Measurements from ENCODE around the gene PTGDR. TPM values are rescaled to one million over a fixed set of nuclear protein-coding genes. Genes with fewer than 3 reads are reported as not detected.

The PTGDR gene
- total RNA-seq, 1 donor from 2014 or later = 0.23 TPM

DNA sequence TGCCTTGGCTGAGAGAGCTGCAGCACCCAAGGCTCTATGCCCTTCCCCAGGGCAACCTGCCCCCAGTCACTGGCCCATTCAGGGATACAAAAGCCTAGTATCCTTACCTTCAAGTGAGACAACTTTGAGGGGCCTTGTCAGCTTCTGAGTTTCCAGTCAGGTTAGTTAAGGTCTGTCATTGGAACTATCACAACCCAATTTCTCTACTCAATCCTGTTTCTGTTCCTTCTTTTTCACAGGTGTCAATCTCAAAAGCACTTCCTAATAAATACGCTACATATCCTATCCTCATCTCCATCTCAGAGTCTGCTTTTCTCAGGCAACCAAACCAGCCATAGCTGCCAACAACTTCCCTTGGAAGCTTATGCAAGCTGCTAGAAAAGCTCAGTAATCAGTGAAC is 4.9 kb upstream of the PTGDR start:
- Mint-ChIP-seq H3K27me3 (ENCODE audit: unreplicated experiment) (peaks cover 7% of the 10 kb centered on the region), H3K27ac (ENCODE audit: unreplicated experiment) (no peak overlapping the region)

GRCh38 chr14:52263190-52263589 is 4.3 kb upstream of the PTGDR start:
- Mint-ChIP-seq H3K4me1 (ENCODE audit: unreplicated experiment) (peaks cover 40% of the 10 kb centered on the region), H3K27me3 (ENCODE audit: unreplicated experiment) (peaks cover 9% of the 10 kb centered on the region), H3K4me3 (ENCODE audit: unreplicated experiment) (no peak overlapping the region), H3K27ac (ENCODE audit: unreplicated experiment) (no peak overlapping the region), H3K9me3 (ENCODE audit: unreplicated experiment) (no peaks in the 10 kb centered on the region), H3K36me3 (ENCODE audit: low read depth, unreplicated experiment) (no peaks in the 10 kb centered on the region)
- TF ChIP-seq, protein P1, sequence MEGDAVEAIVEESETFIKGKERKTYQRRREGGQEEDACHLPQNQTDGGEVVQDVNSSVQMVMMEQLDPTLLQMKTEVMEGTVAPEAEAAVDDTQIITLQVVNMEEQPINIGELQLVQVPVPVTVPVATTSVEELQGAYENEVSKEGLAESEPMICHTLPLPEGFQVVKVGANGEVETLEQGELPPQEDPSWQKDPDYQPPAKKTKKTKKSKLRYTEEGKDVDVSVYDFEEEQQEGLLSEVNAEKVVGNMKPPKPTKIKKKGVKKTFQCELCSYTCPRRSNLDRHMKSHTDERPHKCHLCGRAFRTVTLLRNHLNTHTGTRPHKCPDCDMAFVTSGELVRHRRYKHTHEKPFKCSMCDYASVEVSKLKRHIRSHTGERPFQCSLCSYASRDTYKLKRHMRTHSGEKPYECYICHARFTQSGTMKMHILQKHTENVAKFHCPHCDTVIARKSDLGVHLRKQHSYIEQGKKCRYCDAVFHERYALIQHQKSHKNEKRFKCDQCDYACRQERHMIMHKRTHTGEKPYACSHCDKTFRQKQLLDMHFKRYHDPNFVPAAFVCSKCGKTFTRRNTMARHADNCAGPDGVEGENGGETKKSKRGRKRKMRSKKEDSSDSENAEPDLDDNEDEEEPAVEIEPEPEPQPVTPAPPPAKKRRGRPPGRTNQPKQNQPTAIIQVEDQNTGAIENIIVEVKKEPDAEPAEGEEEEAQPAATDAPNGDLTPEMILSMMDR (IDR thresholded peaks at IDR 0.05; ENCODE audit: unreplicated experiment) = no peak
- DNase-seq (ENCODE audit: low spot score) = no peak

More for the DNA sequence above, 4.9 kb upstream of the PTGDR start:
- peaks cover 36% of the 10 kb centered on the region for H3K4me1 Mint-ChIP-seq (ENCODE audit: unreplicated experiment)
- TF ChIP-seq, protein P1 (IDR thresholded peaks at IDR 0.05; ENCODE audit: unreplicated experiment) = no peak
- H3K9me3 Mint-ChIP-seq (ENCODE audit: unreplicated experiment) = no peaks in the 10 kb centered on the region
- no peaks in the 10 kb centered on the region for H3K36me3 Mint-ChIP-seq (ENCODE audit: low read depth, unreplicated experiment)
- no peak for DNase-seq (ENCODE audit: low spot score)
- no peak overlapping the region for H3K4me3 Mint-ChIP-seq (ENCODE audit: unreplicated experiment)

DNA sequence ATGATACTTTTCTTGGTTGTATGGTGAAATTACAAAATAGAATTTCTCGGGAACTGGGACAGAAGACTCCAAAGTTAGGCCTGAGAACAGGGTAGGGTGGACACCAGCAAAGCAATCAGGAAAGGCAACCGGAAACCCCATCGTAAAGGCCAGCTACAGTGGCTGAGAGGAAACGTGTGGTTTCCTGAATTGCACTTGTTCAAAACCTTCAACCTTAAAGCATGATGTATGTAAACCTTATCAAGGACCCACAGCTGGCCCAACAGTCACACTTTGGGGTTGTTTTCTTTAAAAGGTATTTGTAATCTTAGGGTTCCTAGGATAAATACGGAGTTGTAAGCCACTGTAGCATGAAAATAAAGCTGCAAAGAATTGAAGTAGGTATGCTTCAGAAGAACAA is 2.2 kb upstream of the PTGDR start:
- DNase-seq (ENCODE audit: low spot score) = peak; percentile 18

DNA sequence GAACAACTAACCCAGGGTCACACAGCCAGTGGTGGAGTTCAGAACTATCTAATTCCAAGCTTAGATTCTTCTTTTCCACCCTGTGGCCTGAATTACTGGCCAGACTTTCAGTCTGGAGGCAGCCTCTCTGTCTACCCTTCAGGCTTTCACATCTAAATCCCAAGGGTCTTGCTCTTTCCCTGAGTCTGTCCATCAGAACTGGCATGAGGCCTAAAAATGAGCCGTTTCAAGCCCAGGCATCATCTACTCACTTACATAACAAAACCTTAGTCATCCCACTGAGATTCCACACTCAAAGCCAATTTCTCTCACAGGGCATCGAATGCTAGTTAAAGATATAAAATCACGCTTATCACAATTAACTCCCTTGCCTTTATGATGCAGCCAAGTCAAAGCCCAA is 1.3 kb upstream of the PTGDR start:
- H3K9me3 Mint-ChIP-seq (ENCODE audit: unreplicated experiment) = no peaks in the 10 kb centered on the region
- no peaks in the 10 kb centered on the region for H3K36me3 Mint-ChIP-seq (ENCODE audit: low read depth, unreplicated experiment)
- peak overlapping the region; percentile 43 for H3K4me3 Mint-ChIP-seq (ENCODE audit: unreplicated experiment)
- H3K27me3 Mint-ChIP-seq (ENCODE audit: unreplicated experiment) = peaks cover 20% of the 10 kb centered on the region
- no peak overlapping the region for H3K27ac Mint-ChIP-seq (ENCODE audit: unreplicated experiment)
- TF ChIP-seq, protein P1 (IDR thresholded peaks at IDR 0.05; ENCODE audit: unreplicated experiment) = no peak
- peaks cover 48% of the 10 kb centered on the region for H3K4me1 Mint-ChIP-seq (ENCODE audit: unreplicated experiment)
- DNase-seq (ENCODE audit: low spot score) = no peak

More for the DNA sequence above, 2.2 kb upstream of the PTGDR start:
- no peak overlapping the region for H3K4me3 Mint-ChIP-seq (ENCODE audit: unreplicated experiment)
- no peak overlapping the region for H3K27ac Mint-ChIP-seq (ENCODE audit: unreplicated experiment)
- no peaks in the 10 kb centered on the region for H3K36me3 Mint-ChIP-seq (ENCODE audit: low read depth, unreplicated experiment)
- peaks cover 48% of the 10 kb centered on the region for H3K4me1 Mint-ChIP-seq (ENCODE audit: unreplicated experiment)
- no peaks in the 10 kb centered on the region for H3K9me3 Mint-ChIP-seq (ENCODE audit: unreplicated experiment)
- peaks cover 20% of the 10 kb centered on the region for H3K27me3 Mint-ChIP-seq (ENCODE audit: unreplicated experiment)
- TF ChIP-seq, protein P1 (IDR thresholded peaks at IDR 0.05; ENCODE audit: unreplicated experiment) = no peak

DNA sequence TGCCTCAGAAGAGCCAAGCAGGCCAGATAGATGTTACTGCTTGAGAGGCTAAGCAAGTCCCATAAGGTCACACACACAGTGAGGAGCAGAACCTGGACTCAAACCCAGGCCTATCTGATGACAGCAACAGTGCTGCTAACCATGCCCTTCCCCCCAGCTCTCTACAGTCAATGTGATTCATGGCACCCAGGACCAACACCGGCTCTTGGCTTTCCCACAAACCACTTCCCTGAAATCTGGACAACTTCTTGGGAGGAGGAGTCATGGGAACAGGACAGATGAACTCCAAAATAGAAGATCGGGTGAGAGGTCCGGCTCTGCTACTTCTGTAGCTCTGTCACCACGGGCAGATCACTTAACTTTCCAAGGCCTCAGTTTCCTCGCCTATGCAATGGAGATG is 716 bp upstream of the PTGDR start:
- Mint-ChIP-seq H3K27ac (ENCODE audit: unreplicated experiment) (no peak overlapping the region), H3K4me1 (ENCODE audit: unreplicated experiment) (peaks cover 48% of the 10 kb centered on the region), H3K36me3 (ENCODE audit: low read depth, unreplicated experiment) (no peaks in the 10 kb centered on the region), H3K9me3 (ENCODE audit: unreplicated experiment) (no peaks in the 10 kb centered on the region), H3K4me3 (ENCODE audit: unreplicated experiment) (peak overlapping the region; percentile 43), H3K27me3 (ENCODE audit: unreplicated experiment) (peaks cover 20% of the 10 kb centered on the region)
- TF ChIP-seq, protein P1 (IDR thresholded peaks at IDR 0.05; ENCODE audit: unreplicated experiment) = no peak
- no peak for DNase-seq (ENCODE audit: low spot score)

All from endothelial cell (in vitro differentiated cells).